IMR-90 (cell line): Measurements from ENCODE around the gene PSG7.
"Not testable (repeated sequence)": the region's sequence is repeated elsewhere in the genome, so short reads cannot be mapped to it uniquely, and the experiment has no call there.

ENCODE experiments used
- CTCF ChIP-seq: conservative IDR thresholded peaks from 2 replicates; pipeline ENCODE4 v1.5.1; 2012; ENCODE audit warnings: mild to moderate bottlenecking, low read depth, low read length, improper control_type of control experiment
- FOS ChIP-seq: fragments of 150-350 bp; IDR thresholded peaks from 2 replicates; pipeline ENCODE4 v1.6.1; 2016; ENCODE audit warnings: low read depth, low read length
- POLR2A ChIP-seq: IDR thresholded peaks from 2 replicates; pipeline ENCODE4 v1.6.1; 2012; ENCODE audit warnings: mild to moderate bottlenecking, low read depth, low read length
- RAD21 ChIP-seq: IDR thresholded peaks from 2 replicates; pipeline ENCODE4 v1.6.1; 2012; ENCODE audit warnings: low read length, improper control_type of control experiment
- SMC3 ChIP-seq: fragments of 150-350 bp; IDR thresholded peaks from 2 replicates; pipeline ENCODE4 v1.6.1; 2016; ENCODE audit warnings: low read depth, mild to moderate bottlenecking, antibody characterized with exemption, low read length, moderate library complexity
- TF ChIP-seq, protein P1 (sequence below): fragments of 150-350 bp; IDR thresholded peaks from 2 replicates; pipeline ENCODE4 v1.6.1; 2016; ENCODE audit warnings: low read depth, mild to moderate bottlenecking, low read length, moderate library complexity, borderline replicate concordance

DNA sequence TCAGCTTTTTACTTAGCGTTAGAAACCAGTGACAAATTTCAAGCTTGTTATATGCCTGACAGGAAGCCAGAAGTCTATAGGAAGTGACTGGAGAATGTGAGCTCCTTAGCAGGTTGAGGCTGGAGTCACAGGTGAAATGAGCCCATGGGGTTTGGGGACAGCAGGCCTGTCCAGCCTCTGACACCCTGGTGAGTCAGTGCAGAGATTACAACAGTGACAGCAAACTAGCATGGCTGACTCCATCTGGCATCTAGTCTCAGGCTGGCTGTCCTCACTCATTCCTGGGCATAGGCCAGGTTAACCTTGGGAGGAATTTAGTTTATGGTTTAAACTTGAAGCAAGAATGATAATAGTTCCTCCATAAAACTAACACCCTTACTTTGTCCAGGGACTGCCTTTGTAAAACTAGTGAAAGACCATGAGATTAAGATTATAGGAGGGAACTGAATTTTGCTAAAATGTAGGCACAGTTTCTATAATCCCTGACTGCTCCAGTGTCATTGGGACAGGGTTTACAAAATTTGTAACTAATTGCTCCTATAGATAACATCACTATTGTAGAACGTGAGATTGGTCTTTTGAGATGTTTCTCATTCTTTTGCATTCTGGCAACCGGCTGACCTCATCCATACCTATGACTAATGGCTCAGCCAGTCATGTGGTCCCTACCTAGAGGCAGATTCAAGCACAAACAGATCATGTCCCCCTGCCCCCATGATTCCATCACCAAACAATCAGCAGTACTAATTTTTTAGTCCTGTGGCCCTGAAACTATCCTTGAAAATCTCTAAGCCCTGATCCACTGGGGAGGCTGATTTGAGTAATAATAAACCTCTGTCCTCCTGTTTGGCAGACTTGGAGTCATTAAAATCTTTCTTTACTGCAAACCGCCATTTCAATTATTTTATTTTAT lies 61.9 kb downstream of the PSG7 start:
- TF ChIP-seq CTCF, SMC3, RAD21, POLR2A: not testable (repeated sequence)
- TF ChIP-seq, protein P1, sequence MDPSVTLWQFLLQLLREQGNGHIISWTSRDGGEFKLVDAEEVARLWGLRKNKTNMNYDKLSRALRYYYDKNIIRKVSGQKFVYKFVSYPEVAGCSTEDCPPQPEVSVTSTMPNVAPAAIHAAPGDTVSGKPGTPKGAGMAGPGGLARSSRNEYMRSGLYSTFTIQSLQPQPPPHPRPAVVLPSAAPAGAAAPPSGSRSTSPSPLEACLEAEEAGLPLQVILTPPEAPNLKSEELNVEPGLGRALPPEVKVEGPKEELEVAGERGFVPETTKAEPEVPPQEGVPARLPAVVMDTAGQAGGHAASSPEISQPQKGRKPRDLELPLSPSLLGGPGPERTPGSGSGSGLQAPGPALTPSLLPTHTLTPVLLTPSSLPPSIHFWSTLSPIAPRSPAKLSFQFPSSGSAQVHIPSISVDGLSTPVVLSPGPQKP: not testable (repeated sequence)
- TF ChIP-seq FOS: 0 out of 2 replicates have a peak, but pooled peaks have one; percentile 8
